Measurements from ENCODE around the gene CHST13.

Gene CHST13

DNA sequence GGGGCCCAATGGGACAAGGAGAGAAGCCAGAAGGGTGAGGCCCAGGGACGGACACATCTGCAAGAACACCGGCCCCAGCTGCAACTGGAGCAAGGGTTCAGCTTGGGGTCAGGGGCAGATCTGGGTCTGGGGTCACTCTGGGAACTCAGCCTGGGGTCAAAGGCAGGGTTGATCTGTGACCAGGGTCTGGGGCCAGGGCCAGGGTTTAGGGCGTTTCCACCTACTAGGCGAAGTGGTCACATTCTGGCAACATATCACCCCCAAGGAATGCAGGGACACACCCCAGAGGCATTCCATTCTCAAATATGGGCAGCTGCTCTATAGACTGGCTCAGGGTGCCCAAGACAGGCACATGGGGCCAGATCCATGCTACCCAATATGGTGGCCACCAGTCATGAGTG lies 15.4 kb upstream of the CHST13 start:
- no peak for DNase-seq (ENCODE audit: low read depth in 2 of 2)

DNA sequence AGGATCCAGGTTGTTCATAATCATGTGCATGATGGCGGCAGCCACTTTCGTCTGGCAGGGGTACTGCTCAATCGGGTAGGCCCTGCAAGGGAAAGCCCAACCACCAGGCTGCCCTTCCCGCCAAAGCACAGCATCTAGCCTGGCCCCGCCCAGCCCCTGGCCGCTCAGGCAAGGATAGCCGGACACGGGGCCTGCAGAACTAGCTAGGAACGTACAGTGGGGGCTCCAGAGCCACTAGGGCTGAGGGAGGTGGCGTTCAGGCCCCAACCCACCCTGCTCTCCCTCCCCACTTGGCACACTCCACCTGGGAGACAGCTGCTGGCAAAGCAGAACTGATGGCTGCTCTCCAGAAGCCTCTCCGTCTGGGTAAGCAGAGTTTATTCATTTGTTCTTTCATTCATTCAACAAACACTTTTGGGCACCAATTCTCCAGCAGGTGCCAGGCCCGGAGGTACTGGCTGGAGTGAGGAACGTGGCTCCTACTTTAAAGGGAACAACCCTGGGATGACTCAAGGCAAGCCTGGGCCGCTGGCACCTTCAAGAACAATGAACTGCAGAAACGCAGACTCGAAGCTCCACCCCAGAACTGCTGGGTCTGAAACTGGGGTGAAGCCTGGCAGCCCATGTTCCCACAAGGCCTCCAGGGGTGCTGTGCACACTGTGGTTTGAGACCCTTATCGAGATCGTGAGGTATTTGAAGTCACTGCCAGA lies 14.2 kb upstream of the CHST13 start:
- no peak for DNase-seq (ENCODE audit: low read depth in 2 of 2)

DNA sequence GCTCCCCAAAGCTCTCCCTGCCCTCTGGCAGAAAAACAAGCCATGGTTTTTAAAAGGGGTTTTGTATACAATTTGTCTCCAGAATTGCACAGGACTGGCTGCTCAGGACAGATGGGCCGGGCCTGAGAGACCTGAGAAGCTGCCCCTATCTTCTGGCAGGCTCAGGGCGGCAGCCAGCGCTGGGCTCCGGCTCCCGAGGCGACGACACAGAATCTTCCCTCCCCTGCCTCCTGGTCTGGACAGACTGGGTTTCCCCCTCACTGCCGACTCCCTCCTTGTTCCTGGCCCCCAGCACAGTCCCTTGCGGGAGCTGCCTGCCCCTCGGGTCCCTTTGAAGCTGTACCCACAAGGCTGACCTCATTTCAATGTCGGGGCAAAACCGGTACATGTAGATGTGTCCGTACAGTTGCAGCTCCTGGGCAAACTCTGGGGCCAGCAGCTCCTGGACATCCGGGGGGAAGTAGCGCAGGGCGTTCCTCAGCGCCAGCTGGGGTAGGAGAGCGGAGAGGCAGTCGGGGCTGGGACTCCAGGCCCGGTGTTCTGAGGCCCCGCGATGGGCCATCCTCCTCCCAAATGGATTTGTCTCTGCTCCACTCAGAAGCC lies 13.5 kb upstream of the CHST13 start:
- DNase-seq (ENCODE audit: low read depth in 2 of 2) = no peak

- DNase-seq (ENCODE audit: low read depth in 2 of 2) = no peak
Observed at GRCh38 chr3:126511291-126511690, 12.7 kb upstream of the CHST13 start.

DNA sequence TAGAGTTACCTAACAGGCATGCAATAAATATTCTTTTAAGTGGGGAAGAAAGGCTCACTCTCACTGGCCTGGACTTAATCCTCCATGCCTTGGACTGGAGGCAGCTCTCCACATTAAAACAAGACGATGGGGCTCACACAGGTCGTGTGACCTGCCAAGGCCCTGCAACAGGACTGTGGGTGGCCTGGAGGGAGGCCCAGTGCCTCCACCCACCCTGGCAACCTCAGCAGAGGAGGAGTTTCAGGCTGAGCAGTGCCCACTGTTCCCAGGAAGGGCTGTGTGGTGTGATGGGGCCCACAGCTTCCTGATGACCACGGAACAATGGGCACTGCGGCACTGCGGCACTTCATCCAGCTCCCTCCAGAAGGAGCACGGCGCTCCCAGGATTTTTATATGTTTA lies 11.9 kb upstream of the CHST13 start:
- DNase-seq (ENCODE audit: low read depth in 2 of 2) = no peak

DNA sequence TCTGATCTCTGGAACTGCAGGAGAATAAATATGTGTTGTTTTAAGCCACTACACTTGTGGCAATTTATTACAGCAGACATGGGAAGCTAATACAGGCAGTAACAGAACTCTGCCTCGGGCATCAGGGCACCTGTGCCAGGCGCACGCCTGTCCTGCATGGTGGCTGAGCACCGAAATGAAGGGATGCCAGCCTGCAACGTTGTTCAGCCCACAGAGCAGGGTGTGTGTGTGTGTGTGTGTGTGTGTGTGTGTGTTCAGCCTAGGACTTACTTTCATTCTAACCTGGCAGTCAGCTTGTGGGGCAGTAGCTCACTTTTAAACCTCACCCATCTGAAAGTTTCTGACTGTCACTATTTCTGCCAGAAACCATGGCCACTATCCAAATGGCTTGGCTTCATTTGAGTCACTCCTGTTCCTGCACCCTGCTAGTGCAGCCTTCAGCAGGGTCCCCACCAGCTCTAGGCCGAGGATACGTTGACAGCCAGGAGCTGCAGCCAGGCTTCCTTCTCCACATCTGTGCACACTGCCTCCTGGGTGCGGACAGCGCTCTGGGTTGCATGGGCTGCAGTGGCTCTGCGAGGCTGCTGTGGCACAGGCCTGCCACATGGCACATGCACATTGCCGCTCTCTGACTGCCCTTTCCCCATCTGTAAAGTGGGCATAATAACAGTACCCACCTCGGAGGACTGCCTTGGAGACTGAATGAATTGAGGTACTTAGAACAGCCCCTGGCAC lies 10.9 kb upstream of the CHST13 start:
- DNase-seq (ENCODE audit: low read depth in 2 of 2) = no peak

- no peak for DNase-seq (ENCODE audit: low read depth in 2 of 2)
Observed at GRCh38 chr3:126514161-126514560, 9.8 kb upstream of the CHST13 start.

GRCh38 chr3:126515066-126515706 lies 8.8 kb upstream of the CHST13 start:
- no peak for DNase-seq (ENCODE audit: low read depth in 2 of 2)

- DNase-seq (ENCODE audit: low read depth in 2 of 2) = no peak
Observed at GRCh38 chr3:126516152-126516935, 7.6 kb upstream of the CHST13 start.

GRCh38 chr3:126516936-126517290 lies 7.0 kb upstream of the CHST13 start:
- DNase-seq (ENCODE audit: low read depth in 2 of 2) = no peak

- no peak for DNase-seq (ENCODE audit: low read depth in 2 of 2)
Observed at GRCh38 chr3:126517291-126517951, 6.5 kb upstream of the CHST13 start, which contains the start of gene UROC1. TSS of gene UROC1 (minus strand) at chr3:126517773. CDS start at chr3:126517719, 54 bp downstream.

GRCh38 chr3:126517986-126518778 lies 5.8 kb upstream of the CHST13 start:
- no peak for DNase-seq (ENCODE audit: low read depth in 2 of 2)

- no peak for DNase-seq (ENCODE audit: low read depth in 2 of 2)
Observed at GRCh38 chr3:126518779-126519177, 5.2 kb upstream of the CHST13 start.

GRCh38 chr3:126519506-126520455 lies 4.2 kb upstream of the CHST13 start:
- no peak for DNase-seq (ENCODE audit: low read depth in 2 of 2)

- DNase-seq (ENCODE audit: low read depth in 2 of 2) = no peak
Observed at GRCh38 chr3:126521122-126521891, 2.6 kb upstream of the CHST13 start.

DNA sequence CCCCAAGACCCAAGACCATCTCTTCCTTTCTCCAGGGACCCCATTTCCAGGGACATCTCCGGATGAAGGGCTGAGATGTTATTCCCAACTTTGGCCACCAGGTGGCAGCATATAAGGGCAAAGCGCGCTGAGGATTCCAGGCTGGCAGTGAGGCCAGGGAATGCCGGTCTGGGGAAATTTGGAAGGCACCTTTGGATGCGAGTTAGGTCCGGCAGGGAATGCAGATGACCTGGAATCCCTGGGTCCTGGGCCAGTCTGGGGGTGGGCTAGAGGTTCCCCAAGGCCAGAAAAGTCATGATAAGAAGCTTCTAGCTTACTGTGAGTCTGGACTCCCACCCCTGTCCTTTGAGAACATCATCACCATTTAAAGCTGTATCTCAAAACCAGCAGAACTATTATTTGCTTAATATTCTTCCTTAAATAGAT lies 1.6 kb upstream of the CHST13 start:
- peak; percentile 12 to 25 for DNase-seq (ENCODE audit: low read depth in 2 of 2)

DNA sequence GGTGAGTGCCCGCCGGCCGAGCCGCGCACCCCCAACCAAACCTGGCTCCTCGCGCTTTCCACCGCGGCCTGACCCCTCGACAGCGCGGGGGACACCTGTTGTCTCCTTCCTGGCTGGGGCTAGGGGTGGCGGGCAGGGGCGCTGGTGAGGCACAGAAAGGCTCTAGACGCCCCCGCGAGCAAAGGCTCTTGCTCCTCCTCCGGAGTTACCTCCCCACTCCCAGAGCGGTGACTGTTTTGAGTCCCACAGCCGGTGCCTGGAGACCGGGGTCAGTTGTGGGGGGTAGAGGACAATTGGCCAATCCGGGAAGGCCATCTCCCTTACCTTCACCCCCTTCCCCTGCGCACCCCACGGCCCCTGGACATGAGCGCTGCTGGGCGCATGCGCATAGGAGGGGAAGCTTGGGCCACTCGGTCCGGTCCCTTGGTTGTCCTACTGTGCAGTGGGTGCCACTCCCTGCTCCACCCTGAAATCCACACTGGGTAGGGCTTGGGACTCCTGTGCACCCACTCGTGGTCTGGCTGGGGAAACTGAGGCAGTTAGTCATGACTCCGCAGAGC lies 554 bp downstream of the CHST13 start:
- no peak for DNase-seq (ENCODE audit: low read depth in 2 of 2)
